NCI-H128 (cell line): ENCODE data around the gene CCDC6.
"Not testable (repeated sequence)": the region's sequence is repeated elsewhere in the genome, so short reads cannot be mapped to it uniquely, and the experiment has no call there.

ENCODE experiments used
- DNase-seq: peaks from one replicate; lab custom pipeline; 2025; ENCODE audit not compliant: unreplicated experiment; lab: John Stamatoyannopoulos, UW

The CCDC6 gene

DNA sequence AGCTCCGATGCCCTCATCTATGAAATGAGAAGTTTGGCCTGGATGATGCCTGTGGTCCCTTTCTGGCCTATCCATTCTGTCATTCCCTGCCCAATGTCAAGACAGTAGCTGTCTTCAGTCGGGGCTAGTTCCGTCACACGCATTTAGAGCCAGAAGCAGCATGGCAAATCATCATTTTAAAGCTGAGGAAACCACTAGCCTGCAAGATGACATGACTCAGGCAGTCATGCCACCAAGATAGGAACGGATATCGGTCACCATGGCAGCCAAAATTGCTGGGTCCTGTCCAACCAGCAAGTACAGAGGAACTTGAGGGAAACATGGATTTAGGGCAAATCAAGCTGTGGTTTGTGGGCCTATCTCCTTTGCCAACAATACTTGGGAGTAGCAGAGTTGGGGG lies 88.6 kb downstream of the CCDC6 start:
- no peak for DNase-seq

DNA sequence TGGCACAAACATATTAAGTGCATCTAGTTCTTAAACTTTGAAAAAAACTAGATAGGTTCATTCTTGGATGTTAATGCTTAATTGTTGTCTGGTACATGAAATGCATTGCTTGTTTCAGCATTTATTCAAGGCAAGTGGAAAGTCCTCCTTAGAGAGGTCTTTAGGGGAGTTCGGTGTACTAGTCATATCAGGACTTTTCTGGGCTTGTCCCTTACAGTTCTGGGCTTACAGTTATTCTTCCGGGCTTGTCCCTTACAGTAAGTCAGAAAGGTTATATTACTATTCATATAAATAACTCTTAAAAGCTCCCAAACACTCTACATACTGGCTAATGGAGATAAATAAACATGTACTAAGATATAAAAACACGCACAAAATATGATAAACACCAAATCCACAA lies 91.5 kb downstream of the CCDC6 start:
- DNase-seq = no peak

DNA sequence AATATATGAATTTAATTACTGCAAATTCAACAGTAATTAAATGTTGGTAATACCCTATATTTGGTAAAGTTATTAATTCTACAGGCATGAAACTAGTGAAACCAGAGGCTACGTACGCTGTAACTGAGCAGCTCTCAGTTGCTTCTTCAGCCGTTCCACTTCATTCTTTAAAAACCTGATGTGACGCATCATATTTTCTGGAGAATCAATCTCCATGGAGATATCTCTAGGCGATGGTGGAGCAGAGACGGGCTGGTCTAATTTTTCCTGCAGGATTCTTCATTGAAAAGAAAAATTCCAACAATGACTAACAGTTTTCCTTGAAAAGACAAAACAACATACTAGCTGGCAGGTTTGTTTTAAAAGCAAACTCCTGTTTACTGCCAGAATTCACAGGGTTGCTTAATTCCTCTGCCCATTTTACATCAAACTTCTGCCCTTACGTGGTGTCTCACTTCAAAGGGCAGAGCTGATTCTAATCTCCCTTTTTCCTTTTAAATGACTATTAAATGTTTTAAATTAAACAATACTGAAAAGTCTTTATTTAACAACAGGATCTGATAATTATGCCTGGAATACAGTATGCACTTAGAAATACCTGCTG lies 93.7 kb downstream of the CCDC6 start:
- no peak for DNase-seq

DNA sequence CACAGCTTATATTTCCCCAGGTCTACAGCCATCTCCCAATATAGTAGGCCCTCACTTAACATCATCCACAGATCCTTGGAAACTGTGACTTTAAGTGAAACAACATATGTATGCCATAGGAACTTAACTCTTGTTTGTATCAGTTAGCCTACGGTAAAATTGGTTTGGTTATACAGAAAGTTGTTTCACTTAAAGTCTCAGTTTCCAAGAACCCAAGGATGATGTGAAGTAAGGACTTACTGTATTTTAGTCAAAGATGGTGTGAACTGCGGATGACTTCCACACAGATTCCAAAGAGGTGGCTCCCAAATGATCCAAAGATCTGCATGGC lies 96.7 kb downstream of the CCDC6 start:
- DNase-seq = no peak

DNA sequence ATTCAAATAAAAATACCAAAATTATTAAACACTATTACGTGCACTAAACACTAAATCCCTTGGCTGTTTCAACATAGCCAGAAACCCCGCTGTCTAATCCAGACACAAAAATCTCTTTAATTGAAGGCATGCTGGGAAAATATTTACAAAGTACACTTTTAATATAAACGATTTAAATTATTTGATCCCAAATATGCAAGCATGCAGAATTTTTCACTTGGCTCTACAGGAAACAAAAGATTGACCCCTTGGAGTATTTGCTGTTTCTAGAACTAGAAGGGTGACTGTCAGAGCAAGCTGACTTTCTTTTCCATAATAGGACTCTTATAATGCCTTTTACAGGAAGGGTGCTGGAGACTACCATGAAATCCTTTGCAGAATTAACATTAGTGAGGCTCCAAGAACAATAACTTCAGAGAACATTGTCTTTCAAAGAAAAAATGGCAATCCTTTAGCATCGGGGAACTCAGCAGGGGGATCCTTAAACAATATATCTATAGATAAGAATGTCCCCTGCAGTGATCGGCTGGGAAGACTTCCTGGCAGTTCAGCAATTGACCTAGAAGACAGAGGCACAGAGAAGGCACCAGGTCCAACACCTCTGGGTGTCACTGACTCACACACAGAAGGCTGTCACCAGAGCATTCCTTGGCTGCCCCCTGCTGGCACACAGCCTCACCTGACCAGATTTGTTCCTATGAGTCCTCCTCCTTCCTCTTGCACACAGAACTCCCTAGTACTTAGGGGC lies 97.3 kb downstream of the CCDC6 start:
- no peak for DNase-seq

DNA sequence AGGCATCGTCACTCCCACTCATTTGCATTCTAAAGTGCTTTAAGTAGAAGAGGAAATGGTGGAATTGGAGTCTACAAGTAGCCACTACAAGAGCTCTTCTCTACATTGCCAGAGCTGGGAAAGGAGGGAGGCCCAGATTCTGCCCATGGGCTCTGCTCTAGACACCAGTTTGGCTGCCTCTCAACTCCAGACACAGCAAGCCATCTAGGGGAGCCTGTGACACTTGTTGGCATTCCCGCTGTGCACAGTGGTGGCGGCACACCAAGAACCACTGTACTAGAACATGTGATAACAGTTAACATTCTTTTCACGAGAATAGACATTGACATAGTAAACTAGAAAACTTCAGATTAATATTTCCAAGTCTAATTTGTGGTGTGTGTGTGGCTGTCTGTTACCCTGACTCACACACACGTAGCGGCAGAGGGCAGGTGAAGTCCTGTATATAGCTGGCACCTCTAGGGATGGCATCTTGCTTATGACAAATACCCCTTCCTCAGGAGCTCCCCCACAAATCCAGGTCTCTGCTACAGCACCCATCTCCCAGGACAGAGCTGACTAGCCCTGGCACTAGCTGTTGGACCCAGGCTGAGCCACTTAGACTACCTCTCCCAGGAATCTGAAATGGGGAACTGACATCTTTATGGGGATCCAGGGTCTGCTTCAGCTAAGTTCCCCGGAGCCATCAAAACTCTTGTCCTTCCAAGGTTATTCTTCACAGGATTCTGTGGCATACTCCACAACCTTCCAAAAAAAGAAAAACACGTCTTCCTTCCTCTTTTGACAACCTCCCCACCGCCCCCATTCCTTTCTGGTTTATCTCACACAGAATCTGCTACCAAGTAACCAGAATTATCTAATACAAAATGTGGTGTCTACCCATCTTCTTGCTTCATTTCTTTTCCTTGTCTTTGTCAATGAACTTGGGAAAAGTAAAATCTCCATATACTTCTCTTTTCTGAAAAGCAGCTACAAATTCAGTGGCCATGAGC lies 98.4 kb downstream of the CCDC6 start:
- no peak for DNase-seq

DNA sequence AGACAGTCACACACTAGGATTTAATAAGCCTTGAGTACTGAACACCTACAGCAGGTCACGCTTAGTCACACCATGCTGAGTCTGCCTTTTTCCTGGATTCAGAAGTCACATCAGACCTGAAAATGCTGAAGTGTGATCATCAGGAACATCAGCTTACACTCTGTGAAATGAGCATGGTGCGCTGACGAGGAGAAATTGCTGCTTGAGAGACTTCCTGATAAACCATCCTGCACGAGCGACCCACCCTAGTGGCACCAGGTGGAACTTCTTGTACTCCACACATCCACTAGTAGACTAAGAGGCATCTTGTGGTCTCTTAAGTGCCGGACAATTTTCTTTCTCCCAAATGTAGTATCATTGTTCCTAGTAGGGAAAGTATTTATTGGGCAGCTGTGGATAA lies 101.3 kb downstream of the CCDC6 start:
- DNase-seq = no peak

DNA sequence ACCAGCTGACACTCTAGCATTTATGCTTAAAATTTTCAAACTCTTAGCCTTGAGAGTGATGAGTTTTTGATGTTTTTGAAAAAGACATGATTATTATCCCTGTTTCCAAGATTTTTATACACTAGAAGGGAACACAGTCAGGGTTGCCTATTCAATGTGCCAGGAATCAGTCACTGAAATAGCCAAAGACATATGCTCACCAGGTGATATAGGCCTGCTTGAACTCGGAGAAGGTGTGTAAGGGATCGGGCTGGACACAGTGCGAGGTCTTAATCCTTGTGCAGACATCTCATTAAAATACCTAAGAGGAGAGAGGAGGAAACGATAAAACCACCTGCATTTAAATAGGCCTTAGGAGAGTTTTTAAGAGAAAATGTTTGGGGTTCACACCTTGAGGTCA lies 102.1 kb downstream of the CCDC6 start:
- no peak for DNase-seq

DNA sequence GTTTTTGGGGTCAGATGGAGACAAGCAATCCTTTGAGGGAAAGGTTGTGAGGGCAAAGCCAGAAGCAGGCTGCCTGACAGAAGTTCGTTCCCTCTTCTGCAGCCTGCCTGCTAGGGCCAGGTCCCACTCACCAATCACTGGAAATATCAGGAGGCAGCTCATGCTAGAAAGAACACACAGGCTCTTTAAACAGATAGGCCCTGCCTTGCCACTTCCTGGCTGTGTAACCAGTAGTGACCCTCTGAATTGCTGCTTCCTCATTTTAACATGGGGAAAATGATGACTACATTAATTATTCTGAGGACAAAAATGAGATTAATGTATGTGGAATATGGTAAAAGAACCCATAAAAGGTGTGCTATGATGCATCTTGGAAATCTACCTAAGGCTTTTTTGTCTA lies 102.6 kb downstream of the CCDC6 start:
- no peak for DNase-seq

DNA sequence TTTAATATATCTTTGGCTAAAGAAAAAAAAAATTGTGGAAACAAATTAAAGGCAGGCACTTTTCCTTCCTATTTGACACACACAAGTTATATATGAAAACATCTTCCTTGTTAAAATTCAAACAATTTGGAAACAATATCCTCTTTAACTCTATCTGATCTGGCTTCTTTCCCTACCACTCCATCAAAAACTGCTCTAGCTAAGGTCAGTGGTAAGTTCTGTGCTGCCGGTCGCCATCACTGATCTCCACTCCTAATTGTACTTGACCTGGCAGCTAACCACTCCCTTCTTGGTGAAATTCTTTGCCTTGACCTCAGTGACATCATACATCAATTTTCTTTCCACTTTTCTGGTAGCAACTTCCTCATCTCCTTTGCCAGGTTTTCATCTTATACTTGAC lies 105.2 kb downstream of the CCDC6 start:
- no peak for DNase-seq

DNA sequence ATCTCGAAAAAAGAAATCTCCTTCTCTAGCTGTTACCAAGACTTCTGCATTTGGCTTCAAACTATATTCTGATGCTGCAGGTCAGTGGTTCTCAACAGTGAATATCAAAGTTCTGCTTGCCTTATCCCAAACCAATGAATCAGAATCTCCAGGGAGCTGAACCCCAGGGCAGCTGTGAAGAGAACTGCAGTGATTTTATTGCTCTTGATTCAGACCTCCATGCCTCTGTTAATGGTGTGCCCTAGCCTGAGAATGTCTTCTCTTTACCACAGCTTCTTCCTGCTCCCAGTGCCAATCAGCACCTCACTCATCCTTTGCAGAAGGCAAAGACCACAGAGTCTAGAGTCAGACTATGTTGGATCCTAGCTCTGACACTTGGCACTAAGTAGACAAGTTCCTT lies 106.9 kb downstream of the CCDC6 start:
- no peak for DNase-seq

DNA sequence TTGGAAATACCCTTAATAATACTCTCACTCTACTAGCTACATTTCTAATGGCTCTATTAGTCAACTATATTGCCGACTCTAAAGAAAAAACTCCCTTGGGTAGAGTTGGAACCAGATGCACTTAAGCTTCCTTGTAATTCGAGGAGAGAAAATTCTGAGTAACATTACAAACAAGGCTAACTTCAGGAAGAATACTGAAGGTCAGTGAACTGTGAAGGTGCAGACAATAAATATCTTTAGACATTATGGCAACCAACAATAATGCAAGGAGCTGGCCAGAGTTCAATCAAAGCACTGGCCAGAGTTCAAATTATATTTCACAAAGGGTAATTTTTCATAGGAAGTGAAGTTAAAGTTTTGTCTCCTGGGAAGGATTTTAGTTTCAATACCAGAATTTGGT lies 112.4 kb downstream of the CCDC6 start:
- DNase-seq = no peak

DNA sequence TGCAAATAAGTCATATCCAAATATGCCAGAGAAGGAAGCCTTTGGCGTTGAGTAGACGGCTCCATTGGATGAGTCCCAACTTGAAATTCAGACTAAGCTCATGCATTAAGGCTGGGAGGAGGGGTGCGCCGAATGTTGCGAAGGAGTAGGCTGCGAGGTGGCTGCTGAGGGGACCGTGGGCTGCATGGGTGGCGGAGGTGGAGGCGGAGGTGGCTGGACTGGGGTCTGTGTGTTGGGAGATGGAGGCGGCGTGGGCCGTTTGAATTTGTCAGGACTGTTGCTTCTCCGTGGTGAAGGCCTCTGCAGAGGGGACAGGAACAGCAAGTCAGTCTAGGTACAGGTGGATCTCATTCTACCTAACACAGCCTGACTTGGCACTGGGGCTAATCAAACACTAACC lies 113.5 kb downstream of the CCDC6 start:
- DNase-seq = no peak

DNA sequence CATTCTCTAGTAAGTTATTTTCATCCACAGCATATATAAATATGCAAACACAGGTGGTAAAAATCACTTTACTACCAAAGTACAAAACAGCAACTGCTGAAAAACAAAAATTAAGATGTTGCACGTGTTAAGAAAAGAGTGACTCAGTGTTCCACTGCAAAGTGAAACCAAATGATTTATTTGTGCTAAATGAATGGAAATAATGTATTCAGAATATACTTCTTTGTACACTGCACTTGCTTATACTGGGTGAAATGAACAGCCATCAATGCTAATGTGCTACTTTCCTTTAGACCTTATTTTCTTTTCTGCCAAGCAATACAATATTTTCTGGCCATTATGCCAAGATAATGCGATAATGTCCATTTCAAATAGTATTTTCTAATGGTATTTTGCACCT lies 114.8 kb downstream of the CCDC6 start:
- no peak for DNase-seq

DNA sequence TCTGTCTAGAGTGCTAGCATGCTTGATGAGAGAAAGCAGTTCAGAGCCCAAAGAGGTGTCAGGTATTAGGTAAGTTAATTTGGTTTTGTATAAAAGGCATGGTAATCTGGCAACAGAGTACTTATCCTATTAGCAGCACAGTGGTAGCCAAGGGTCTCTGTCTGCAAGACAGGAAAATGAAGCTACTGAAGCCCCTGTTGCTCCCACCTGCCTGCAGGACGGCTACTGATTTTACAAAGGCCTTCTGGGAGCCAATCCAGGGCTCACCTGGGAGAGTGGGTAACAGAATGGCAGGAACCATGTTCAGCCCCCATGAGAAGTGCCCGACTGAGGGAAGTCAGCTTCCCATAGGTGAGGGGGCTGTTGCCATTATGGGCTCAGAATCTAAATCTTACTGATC lies 116.3 kb downstream of the CCDC6 start:
- not testable (repeated sequence) for DNase-seq

DNA sequence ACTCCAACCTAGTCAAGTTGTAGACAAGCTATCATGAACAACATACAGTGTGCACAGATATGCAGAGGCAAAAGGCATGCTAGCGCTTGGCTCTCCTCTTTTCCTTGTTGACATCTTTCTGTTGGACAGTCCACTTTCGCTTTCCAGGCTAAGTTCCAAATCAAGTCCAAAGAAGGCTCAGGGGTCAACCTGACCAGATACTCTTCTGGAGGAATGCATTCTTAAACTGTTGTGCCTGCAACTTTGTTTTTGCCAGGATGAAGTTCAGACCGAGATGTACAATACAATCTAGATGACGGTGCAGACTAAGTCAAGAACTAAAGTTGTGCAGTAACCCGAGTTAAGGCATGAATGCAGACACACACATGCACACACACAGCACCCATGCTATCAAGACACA lies 117.4 kb downstream of the CCDC6 start:
- DNase-seq = not testable (repeated sequence)

DNA sequence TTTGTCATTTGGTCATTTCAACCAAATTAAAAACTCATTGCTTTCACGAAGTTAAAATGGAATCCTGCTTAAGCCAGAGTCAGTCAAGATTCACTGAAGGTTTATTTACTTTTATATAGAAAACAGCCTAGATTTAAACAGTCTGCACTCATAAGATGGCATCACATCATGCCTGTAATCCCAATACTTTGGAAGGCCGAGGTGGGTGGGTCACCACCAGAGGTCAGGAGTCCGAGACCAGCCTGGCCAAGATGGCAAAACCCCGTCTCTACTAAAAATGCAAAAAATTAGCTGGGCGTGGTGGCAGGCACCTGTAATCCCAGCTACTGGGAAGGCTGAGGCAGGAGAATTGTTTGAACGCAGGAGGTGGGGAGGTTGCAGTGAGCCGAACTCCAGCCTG lies 119.3 kb downstream of the CCDC6 start:
- not testable (repeated sequence) for DNase-seq

DNA sequence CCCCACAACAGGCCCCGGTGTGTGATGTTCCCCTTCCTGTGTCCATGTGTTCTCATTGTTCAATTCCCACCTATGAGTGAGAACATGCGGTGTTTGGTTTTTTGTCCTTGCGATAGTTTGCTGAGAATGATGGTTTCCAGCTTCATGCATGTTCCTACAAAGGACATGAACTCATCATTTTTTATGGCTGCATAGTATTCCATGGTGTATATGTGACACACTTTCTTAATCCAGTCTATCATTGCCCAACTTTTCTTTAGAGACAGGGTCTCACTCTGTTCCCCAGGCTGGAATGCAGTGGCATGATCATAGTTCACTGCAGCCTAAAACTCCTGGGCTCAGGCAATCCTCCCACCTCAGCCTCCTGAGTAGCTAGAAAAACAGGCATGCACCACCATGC lies 120.9 kb downstream of the CCDC6 start:
- not testable (repeated sequence) for DNase-seq

DNA sequence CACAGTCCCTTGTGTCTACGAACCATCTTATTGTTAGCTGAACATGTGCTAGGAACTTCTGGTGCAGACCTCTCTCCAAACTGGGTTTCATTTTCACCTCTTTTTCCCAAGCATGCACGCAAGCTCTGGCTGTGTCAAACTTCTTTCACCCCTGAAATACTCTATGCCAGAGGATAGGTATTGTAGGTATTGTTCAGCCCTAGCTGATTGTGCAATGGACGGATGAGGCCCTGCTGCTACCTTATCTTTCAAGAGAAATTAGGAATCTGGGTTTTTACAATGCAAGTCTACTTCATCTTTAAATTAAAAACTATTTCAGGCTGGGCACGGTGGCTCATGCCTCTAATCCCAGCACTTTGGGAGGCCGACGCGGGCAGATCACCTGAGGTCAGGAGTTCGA lies 124.8 kb downstream of the CCDC6 start:
- DNase-seq = no peak

DNA sequence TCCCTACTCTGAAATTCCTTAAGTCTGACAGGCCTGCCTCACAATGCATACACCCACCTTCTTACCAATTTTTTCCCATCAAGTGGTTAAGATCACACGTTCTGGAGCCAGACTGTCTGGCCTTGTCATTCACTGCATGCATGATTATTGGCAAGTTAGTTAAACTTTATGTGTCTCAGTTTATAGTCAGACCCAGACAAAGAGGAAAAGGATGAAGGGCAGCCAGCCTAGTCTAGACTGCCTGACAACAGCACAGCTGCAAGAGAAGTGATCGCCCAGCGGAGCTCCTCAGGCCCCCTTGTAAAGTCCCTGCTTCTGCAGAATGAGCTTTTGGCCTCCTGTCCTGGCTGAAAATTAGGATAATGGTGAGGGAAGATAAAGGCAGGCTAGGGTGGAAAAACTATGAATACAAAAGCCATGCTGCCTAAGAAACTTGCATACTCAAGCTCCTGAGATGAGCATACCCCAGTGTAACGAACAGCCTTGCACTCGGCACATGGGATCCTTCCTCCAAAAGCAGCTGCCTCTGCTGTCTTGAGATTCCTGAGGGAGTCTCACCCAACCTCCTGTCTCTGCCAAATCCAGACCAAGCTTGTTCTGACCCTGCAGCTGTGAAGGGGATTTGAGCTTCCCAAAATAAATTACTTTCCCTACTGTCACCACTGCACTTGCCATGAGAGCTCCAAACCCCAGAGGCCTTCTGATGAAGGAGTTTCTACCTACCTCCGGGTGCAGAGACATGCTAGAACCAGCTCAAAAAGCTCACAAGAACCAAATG lies 126.4 kb downstream of the CCDC6 start:
- no peak for DNase-seq

DNA sequence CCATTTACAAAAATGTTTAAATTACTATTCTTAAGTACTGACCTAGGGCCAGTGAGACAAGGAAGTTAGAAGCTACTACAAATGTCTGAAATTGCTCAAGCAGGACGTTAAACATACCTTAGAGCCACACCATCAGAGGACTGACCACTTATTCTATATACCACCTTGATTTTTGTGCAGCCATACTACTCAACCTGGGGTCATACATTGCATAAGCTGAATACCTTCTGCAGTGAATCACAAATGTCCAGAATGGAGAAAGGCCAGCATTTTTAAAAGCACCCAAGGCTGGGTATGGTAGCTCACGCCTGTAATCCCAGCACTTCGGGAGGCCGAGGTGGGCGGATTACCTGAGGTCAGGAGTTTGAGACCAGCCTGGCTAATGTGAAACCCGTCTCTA lies 131.9 kb downstream of the CCDC6 start:
- no peak for DNase-seq
